Activated CD4-positive, alpha-beta T cell treated with anti-CD3 and anti-CD28 coated beads, Interleukin-2, amount 50 U/mL, for 48 hours (primary cell): ENCODE data around the gene EEA1.
"Not testable (repeated sequence)": the region's sequence is repeated elsewhere in the genome, so short reads cannot be mapped to it uniquely, and the experiment has no call there.

Source experiments
- DNase-seq, 2 experiments: peaks; one replicate each; pipeline ENCODE4 v3.0.0-alpha.2; 2020

EEA1 gene

DNA sequence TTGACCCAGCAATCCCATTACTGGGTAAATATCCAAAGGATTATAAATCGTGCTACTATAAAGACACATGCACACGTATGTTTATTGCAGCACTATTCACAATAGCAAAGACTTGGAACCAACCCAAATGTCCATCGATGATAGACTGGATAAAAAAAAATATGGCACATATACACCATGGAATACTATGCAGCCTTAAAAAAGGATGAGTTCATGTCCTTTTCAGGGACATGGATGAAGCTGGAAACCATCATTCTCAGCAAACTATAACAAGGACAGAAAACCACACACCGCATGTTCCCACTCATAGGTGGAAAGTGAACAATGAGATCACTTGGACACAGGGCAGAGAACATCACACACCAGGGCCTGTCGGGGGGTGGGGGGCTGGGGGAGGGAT, 134.7 kb downstream of the EEA1 start:
- not testable (repeated sequence) for DNase-seq

DNA sequence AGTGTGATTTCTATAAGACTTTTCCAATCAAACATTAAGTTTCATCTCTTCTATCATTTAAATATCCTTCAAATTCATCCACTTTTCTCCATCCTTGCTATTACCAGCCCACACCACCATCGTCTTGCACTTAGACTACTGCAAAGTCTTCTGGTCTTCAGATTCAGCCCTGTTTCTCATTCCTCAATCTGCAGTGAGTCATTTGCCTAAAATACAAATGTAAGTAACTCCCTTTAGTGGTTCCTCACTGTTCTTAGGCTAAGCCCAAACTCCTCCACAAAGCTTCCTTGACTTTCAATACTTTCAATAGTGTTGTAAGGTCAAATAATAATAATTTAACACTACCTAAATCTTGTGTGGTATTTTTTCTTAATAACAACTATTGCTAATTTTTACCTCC, 143.1 kb downstream of the EEA1 start:
- no peak for DNase-seq

DNA sequence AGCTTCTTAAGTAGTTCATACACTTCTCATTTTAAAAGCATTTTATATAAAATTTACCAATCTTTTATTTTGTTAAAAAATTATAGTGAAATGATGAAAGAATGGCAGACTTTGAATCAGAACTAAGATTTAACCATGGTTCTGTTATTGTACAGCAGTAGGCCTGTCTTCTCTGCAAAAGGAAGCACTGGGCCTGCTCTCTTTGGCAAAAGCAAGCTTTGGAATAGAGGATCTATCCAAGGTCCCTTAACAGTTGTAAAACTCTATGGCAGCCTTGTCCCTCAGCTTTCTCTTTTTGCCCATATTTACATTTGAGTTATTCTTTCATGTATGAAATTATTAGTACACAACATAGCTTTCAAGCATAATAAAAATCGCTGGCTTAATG, 143.5 kb downstream of the EEA1 start:
- no peak for DNase-seq

DNA sequence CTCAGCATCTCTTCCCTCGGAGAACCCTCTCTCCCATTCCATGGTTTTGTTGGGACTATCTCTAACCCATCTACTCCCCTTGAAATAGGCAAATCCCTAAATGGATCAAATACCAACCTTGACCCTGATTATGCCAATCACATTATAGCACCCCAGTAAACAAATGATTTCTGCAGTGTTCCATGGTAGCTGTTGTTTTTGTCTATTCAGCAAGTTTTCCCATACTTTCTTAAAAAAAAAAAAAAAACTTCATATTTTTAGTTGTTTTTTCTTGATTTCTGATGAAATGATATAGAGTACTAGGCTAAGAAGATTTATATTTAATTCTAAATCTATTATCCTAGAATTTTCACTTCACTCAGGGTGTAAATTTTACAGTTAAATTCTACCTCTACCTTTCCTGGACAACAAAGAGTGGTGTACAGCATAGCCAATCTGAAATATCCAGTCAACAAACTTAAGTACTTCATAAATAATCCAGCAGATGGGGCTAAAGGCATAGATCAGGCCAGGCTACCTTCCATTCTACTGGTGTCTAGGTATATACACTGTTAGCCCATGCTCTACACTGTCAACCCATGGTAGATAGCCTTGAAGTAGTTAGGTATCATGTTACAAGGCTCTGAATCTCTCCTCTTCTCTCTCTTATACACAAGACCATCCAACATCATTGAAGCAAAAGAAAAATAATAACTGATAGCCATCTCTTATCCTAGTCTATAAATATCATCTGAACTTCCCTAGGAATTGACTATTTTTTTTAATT, 144.1 kb downstream of the EEA1 start:
- DNase-seq = no peak

DNA sequence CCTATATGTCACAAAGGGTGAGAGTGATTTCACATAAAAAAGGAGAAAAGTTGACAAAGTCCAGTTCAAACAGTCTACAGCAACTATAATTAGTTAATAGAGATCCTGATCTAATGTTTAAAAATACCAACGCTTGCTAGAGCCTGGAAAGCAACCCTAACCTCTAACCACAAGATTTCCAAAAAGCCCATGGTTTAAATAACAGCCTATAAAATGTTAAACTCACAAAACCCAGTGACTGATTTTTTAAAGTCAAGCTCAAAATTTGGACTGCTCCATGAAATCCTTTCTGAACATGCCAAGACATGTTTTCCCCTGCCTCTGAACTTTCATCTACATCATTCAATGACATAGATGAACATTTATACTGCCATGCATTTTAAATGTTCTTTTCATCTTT, 144.7 kb downstream of the EEA1 start:
- no peak for DNase-seq

DNA sequence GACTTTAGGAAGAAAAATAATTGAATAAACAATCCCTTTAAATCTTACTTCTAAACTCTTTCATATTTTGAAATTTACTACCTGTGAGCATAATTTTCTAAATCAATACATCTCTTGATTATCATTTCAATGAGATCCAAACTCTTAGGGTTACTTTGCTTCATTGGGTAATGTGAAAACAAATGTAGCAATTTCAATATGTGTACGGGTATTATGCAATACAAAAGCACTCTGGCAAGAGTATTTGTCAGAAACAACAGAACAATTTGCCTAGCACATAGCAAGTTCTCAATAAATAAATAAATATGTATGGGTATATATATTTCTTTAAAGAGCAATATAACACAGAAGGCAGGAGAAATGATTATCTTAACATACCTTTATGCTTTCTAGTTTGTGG, 149.2 kb downstream of the EEA1 start:
- no peak for DNase-seq

DNA sequence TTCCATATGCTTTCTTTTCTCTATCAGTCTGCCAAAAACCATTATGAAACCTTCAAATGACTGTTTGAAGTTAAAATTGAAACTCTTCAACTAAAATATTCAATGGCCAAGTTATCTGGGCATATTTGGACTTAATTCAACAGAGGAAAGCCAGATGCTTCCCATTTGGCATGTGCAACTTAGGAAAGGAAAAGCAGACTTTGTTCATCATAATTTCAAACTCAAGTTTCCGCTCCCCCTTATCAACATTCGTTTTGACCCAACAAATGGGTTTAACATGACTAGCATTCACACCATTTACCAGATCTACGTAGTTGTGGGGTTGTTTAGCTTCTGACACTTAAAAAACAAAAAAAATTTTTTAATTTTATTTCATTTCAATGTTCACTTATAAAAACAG, 150.6 kb downstream of the EEA1 start:
- DNase-seq = no peak

DNA sequence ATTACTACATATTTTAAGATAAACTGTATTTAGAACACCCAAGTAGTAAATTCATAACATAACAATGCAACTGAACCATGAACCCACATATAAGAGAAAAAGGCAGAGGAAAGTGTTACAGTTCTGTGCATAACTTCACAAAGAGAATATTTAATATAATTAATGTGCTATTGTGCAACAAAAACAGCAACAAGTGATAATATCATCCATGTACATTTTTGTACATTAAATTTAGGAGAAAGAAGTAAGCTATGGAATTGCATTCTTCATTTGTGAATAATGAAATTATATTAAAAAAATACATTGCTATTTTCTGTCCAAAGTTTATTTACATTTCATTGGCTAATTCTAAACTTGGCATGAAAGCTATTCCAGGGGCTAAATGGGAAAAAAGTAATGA, 153.7 kb downstream of the EEA1 start:
- DNase-seq = no peak

DNA sequence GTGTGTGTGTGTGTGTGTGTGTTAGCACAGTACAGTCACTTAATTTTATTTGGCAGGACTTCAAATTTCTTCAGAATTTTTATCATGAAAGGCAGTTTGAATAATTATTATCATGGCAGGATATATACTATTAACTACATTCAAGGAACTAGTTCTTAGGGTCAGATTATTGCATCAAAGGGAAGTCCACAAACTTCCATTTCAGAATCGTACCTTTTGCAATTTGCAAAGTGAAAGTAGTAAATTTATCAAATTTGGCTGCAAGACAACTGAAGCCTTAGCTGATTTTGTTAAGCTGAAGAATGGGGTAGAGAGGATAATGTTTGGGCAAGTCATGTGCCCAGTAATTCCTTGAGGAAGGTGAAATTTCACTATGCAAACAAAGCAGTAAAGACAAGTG, 158.1 kb downstream of the EEA1 start:
- DNase-seq = no peak

DNA sequence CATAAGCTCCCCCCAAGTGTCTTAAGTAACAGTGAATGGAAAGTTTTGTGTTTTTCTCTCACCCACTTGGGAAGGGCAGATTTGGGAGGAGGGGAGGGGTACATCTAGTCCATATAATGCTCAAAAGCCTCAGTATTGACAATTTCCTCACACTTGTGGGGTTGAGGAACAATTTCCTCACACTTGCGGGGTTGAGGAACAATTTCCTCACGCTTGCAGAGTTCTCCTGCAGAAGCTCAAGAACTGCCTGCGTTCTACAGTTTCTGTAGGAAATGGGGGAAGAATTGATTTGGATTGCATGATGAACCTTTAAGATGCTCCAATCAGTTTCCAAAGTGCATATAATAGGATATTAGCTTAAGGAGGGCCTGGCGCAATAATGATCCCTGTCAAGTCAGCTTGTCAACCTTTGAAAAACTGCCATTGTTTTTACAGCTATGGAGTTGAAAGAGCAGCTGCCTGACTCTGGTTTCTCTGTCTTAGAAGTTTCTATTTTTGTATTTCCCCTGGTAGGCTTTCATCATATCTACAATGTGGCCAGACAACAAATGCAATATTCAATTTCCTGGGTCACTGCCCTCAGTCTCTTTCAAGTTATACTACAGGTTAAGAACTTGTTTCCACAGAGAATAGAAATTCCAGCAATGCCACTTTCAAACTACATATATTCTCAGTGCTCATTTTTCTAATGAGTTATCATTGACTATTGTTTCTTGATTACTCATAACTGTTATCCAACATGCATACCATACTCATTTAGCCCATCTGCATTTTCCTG, 159.8 kb downstream of the EEA1 start:
- no peak for DNase-seq

DNA sequence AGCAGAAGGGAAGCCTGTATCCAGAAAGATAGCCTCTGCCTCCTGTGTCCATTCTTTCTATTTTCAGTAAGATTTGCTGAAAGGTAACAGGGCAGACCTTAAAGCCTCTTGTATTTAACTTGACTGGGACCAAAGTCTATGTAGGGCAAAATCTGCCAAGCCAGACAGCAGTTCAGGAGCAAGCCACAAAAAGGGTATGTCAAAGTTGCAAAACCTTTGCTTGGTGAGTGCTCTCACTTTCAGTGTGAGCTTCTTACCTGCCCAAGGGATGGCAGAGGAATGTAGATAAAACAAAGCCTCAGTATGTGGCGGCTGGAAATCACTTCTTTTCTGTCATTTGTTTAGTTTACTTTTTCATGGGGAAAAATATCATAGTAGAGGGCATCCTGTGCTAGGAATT, 163.2 kb downstream of the EEA1 start:
- DNase-seq = no peak

DNA sequence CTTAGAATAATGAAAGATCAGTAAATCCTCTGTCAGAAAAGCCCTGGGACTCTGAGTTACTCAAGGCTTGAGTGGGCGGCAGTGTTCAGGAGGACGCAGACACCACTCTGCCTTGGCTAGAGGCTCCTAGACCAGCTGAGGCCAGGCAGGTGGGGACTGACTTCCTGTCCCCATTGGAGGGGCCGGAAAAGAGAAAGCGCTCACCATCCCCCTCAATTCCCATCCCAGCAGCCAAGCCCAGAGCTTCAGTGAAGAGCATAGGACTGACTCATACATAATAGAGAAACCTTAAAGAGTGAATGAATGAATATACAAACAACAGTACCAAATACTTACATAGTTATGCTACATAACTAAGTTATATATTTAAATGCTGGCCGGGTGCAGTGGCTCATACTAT, 164.3 kb downstream of the EEA1 start:
- no peak for DNase-seq

DNA sequence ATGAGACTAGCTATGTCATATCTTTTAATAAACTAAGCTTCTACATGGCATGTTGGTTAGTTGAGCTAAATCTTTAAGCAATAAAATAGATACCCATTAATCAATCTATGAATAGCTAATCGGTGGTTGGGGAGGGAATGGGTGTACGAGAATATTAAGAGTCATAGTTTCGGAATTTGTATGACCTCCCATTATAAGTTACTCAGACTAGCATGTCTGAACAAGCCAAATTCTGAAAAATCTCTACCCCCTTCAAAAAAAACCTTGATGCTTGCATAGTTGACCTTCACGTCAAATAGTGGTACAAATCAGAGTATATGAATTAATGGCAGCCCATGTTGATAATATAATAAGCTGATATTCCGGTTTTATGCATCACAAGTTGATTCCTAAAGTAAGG, 166.3 kb downstream of the EEA1 start:
- DNase-seq = no peak

DNA sequence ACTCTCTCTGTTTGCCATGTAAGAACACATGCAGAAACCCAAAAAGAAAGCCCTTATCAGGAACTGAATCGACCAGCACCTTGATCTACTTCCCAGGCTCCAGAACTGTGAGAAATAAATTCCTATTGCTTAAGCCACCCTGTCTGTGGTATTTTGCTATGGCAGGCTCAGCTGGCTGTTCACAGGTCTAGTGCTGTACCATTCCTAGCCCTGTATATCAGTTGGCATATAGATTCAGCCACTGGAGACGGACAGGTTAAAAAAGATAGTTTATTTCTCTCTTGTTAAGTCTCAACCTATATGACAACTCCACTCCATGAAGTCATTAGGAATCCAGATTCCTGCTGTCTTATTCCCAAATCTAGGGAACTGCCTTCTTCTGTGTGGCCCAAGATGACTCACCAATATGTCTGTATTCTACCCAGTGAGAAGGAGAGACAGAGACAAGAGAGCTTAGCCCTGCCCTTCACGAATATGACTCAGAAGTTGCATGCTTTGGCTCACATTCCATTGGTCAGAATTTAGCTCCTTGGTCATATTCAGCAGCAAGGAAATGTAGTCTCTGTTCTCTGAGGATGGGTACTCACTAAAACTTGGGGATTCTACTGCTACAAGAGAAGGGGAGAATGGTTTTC, 169.3 kb downstream of the EEA1 start:
- no peak for DNase-seq

DNA sequence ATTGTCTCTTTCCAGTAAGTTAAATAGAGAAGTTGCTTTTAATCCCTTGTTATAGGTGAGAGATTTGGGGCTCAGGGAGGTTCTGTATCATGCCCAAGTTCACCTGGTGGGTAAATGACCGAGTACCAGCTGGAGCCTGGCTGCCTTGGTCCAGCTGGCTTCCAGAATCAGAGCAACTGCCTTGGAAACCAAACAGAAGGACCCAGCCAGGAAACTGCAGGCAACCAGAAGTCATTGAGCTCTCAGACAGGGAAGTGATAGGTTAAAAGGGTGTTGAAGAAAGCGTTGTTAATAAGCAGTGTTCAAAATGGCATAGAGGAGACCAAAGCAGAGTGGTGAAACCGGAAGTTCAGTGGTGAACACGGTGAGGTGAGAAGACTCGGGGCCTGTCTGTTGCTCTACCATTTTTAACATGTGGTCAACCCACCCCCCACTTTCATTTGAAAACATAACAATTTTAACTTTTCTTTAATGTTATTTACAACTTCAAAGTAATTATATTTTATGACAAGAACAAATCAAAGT, 171.4 kb downstream of the EEA1 start:
- no peak for DNase-seq

DNA sequence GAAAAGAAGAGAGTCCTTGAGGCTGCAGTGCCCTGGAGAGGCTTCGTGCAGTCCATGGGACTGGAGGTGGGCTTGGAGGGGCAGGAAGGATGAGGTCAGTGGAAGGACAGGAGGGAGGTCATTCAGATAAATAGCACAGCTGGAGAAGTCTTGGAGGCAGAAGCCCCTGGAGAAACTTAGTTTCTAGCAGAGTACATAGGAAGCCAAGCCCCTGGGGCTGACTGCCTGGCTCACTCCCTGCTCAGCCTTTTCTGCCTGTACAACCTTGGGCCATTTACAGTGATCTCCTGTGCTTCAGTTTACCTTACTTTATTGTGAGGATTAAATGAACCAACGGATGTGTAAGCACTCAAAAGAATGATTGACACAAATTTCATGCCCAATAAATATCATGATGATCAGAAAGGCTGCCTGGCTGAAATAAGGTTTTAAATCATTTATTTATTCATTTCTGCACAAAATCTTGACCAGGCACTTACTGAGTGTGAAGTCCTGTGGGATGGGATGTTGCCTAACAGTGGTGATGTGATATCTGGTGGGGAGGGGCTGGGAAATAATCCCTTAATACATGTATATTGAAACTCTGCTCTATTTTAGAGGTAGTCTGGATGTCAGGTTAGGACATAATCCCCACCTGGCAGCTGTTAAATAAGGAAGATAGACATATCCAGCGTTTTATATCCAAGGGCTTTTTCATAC, 172.0 kb downstream of the EEA1 start:
- DNase-seq = no peak

DNA sequence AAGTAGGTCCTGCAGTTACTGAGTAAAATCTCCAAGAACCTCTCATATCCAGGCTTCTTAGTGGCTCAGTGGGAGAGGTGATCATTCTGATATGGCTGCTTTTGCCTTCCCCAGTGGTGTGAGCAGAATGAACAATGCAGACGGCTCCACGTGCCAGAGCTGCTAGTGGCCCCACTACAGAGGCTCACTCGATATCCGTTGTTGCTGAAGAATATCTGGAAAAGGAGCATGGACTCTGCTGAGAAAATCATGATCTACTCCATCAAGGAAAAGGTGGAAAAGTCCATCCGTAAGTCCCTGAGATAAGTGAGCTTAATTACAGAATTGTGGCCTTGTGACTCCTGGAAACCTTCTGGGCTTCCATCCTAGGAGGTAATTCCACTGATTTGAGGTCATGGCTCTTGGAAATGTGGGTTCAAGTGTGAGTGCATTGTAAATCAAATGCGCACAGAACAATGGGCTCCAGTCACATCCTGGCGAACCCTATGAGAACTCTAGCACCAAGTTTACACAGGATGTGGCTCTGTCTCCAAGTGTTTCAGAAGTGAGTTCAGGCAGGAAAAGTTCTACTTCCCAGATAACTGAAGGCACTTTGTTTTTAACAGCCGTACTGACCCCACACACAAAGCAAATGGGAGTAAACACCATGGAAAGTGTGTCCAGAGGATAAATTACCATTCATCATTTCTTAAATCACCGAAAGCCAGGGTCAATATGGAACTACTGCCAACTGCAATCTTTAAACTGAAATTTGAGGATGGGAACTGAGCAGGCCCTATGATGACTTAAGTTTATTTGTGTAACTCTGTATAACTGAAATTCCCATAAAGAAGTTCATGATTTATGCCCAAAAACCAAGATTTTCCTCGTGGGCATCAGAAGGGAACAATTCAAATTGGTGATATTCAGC, 174.9 kb downstream of the EEA1 start:
- no peak for DNase-seq

DNA sequence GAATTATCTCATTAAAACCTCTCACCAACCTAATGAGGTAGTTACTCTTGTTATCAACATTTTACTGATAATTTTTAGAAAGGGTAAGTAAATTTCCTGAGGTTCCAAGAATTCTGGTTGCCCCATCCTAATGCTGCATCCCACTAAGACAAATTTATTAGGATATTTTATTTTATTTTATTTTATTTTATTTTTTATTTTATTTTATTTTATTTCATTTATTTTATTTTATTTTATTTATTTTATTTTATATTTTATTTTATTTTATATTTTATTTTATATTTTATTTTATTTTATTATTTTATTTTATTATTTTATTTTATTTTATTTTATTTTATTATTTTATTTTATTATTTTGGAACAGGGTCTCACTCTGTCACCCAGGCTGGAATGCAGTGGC, 179.4 kb downstream of the EEA1 start:
- not testable (repeated sequence) for DNase-seq

DNA sequence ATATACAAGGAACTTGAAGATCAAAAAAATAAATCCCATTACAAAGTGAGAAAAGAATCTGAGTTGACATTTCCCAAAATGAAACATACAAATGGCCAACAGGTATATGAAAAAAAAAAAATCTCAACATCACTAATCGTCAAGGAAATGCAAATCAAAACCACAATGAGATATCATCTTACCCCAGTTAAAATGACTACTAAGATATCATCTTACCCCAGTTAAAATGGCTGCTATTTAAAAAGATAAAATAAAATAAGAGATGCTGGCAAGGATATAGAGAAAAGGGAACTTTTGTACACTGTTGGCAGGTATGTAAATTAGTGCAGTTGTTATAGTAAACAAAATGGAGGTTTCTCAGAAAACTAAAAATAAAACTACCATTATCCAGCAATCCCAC, 181.9 kb downstream of the EEA1 start:
- no peak for DNase-seq

DNA sequence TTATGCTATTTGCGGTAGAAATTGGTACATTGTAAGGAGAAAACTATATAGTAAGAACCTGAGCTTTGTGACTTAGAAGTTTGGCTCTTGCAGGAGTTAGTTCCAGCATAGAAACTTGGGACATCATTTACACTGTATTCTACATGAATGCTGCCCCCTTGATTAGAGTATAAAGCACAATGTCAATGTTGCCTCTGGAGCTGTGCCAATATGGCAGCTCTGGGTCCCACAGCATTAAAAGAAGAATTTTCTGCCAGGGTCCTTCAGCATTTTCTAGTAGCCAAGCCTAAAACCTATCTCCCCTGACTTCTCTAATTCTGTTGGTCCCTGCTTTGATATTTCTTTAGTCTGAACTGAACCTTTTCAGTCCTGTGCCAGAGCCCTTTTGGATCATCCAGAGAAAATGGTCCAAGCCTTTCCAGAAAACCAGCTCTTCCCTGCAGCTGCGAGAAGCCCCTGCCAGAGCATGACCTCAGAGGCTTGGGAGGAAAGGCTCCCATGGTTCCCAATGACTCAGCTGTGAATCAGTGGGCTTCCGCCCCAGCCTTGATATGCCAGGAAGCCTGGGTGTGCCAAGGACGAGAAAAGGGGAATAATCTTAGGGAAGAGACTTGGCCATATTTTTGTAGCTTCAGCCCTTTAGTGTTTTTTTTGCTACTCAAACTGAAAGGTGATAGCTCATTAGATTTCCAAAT, 183.1 kb downstream of the EEA1 start:
- DNase-seq = no peak

DNA sequence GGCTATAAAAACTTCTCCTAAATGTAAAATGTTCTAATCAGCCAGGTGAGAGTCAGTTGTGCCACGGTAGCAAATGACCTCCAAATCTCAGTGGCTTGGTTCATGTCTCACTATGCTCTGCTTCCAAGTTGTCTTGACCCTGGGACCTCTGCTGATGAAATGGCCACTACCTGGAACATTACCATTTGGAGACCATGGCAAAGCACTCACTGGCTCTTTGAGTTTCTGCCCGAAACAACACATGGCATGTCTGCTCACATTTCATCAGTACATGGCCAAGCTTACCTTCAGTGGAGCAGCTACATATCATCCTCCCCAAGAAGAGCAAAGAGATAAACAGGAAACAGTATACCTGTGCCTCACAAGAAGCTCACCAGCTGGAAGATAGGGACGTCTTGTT, 186.1 kb downstream of the EEA1 start:
- no peak for DNase-seq

DNA sequence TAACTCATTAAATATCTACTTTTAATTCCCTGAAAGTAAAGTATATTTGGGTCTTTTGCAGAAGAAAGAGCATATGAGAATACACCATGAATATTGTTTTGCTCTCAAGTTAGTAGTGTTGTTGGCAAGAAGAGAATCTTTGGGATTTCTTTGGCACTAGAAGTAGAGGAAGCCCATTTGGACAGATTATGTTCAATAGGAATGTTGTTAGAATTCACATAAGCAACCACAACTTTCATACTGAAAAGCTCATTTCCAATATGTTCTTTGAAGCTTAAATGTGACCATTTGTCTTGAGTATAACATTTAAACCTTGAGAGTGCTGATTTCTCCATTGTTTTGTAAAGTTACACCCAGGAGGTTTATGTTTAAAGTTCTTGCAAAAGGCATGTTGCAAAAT, 188.7 kb downstream of the EEA1 start:
- no peak for DNase-seq
